A549 (cell line): Measurements from ENCODE around the gene CLDN6. TPM values are rescaled to one million over a fixed set of nuclear protein-coding genes. Genes with fewer than 3 reads are reported as not detected.

Experiments
- ATAC-seq, 2 experiments: fragments of 200-7000 bp in 1 of 2; fragments of >200 bp in 1 of 2; cut with Nextera tagmentation in 1 of 2; cut with Tn5 transposase in 1 of 2; 3 replicates each; pipeline versions ENCODE4 v1.8.0 to v1.9.1; 2018 to 2020; ENCODE audit warnings: mild to moderate bottlenecking in 1 of 2, moderate library complexity in 1 of 2
- CTCF ChIA-PET: fragments of 300-600 bp; sonication (Branson Sonifier 250); formaldehyde crosslinking; extraction: SDS; loops from one replicate; lab custom pipeline; 2021; ENCODE audit warnings: antibody characterized with exemption, inconsistent platforms; lab: Yijun Ruan, JAX
- POLR2A ChIA-PET: fragments of 350-600 bp; formaldehyde crosslinking; extraction: SDS; loops from one replicate; lab custom pipeline; 2021; ENCODE audit warnings: antibody characterized with exemption, inconsistent platforms; lab: Yijun Ruan, JAX
- DNase-seq, 2 experiments: peaks; one replicate each; pipeline versions ENCODE4 v3.0.0 to v3.0.0-alpha.2; 2011 to 2016; ENCODE audit warnings: low read depth in 1 of 2, low spot score in 1 of 2
- FAIRE-seq: peaks from 2 replicates; lab custom pipeline; 2011; peaks lifted over from hg19 to GRCh38; lab: Jason Lieb, UNC
- H3K27ac ChIP-seq, 2 experiments: fragments of >200 bp; sonication (Bioruptor Twin); formaldehyde crosslinking; 3 replicates each; pipeline ENCODE4 v1.5.1; 2016 to 2017
- H3K4me1 ChIP-seq: fragments of >200 bp; sonication (Bioruptor Twin); formaldehyde crosslinking; 3 replicates; pipeline ENCODE4 v1.6.1; 2016
- H3K4me2 ChIP-seq: fragments of >200 bp; sonication (Bioruptor Twin); formaldehyde crosslinking; 3 replicates; pipeline ENCODE4 v1.6.1; 2016
- H3K4me3 ChIP-seq: fragments of >200 bp; sonication (Bioruptor Twin); formaldehyde crosslinking; 3 replicates; pipeline ENCODE4 v1.5.1; 2016
- H3K9me3 ChIP-seq: fragments of >200 bp; sonication (Bioruptor Twin); formaldehyde crosslinking; 3 replicates; pipeline ENCODE4 v1.6.1; 2016
- BCL3 ChIP-seq: fragments of >200 bp; sonication (Bioruptor Twin); formaldehyde crosslinking; IDR thresholded peaks from 3 replicates; pipeline ENCODE4 v1.6.1; 2016
- CBX2 ChIP-seq: fragments of 200-600 bp; sonication (generic); IDR thresholded peaks from 2 replicates; pipeline ENCODE4 v1.6.1; 2016; ENCODE audit warnings: low read depth, mild to moderate bottlenecking, borderline replicate concordance
- CBX8 ChIP-seq: fragments of 200-600 bp; sonication (generic); IDR thresholded peaks from 2 replicates; pipeline ENCODE4 v1.6.1; 2016
- CEBPB ChIP-seq, 2 experiments: fragments of >200 bp in 1 of 2; sonication (Bioruptor Twin) in 1 of 2; formaldehyde crosslinking in 1 of 2; IDR thresholded peaks; 2 replicates each; pipeline ENCODE4 v1.6.1; 2012 to 2016
- CTCF ChIP-seq: fragments of >200 bp; sonication (Bioruptor Twin); formaldehyde crosslinking; IDR thresholded peaks from 3 replicates; pipeline ENCODE4 v1.5.1; 2016
- EHF ChIP-seq: fragments of 250-450 bp; sonication (Bioruptor Pico); IDR thresholded peaks from 2 replicates; pipeline ENCODE4 v1.5.0; 2020; ENCODE audit warnings: mild to moderate bottlenecking
- EHMT2 ChIP-seq: fragments of 200-600 bp; sonication (generic); IDR thresholded peaks from 2 replicates; pipeline ENCODE4 v1.6.1; 2016; ENCODE audit warnings: antibody characterized with exemption, low read depth, mild to moderate bottlenecking, moderate library complexity
- EP300 ChIP-seq, 2 experiments: fragments of >200 bp; sonication (Bioruptor Twin); formaldehyde crosslinking; IDR thresholded peaks; 2 replicates in 1 of 2; 3 replicates in 1 of 2; pipeline ENCODE4 v1.6.1; 2016 to 2017
- ESRRA ChIP-seq: fragments of 150-350 bp; IDR thresholded peaks from 2 replicates; pipeline ENCODE4 v1.6.1; 2014; ENCODE audit warnings: mild to moderate bottlenecking, low read length, borderline replicate concordance
- FOSL2 ChIP-seq, 2 experiments: fragments of 450-650 bp in 1 of 2; fragments of >200 bp in 1 of 2; sonication (Bioruptor Twin) in 1 of 2; formaldehyde crosslinking; IDR thresholded peaks; 2 replicates each; pipeline versions ENCODE4 v1.5.0 to v1.6.1; 2016 to 2020; ENCODE audit warnings: mild to moderate bottlenecking in 1 of 2, moderate library complexity in 1 of 2
- HDAC2 ChIP-seq: fragments of 200-600 bp; sonication (generic); IDR thresholded peaks from 2 replicates; pipeline ENCODE4 v1.6.1; 2016
- HEYL ChIP-seq: fragments of 250-450 bp; sonication (Bioruptor Pico); IDR thresholded peaks from 2 replicates; pipeline ENCODE4 v1.8.0; 2021; ENCODE audit warnings: mild to moderate bottlenecking, moderate library complexity
- HMGXB4 ChIP-seq: fragments of 250-450 bp; sonication (Bioruptor Pico); IDR thresholded peaks from 2 replicates; pipeline ENCODE4 v1.5.0; 2021; ENCODE audit warnings: mild to moderate bottlenecking, moderate library complexity, borderline replicate concordance
- HOXA7 ChIP-seq: fragments of 250-450 bp; sonication (Bioruptor Pico); IDR thresholded peaks from 2 replicates; pipeline ENCODE4 v1.5.0; 2020; ENCODE audit warnings: mild to moderate bottlenecking, moderate library complexity
- HOXB5 ChIP-seq: fragments of 250-450 bp; sonication (Bioruptor Pico); IDR thresholded peaks from 2 replicates; pipeline ENCODE4 v1.5.0; 2020; ENCODE audit warnings: mild to moderate bottlenecking, moderate library complexity
- JUN ChIP-seq, 2 experiments: fragments of >200 bp; sonication (Bioruptor Twin); formaldehyde crosslinking; IDR thresholded peaks; 2 replicates in 1 of 2; 3 replicates in 1 of 2; pipeline ENCODE4 v1.6.1; 2016 to 2017
- JUNB ChIP-seq: fragments of >200 bp; sonication (Bioruptor Twin); formaldehyde crosslinking; IDR thresholded peaks from 2 replicates; pipeline ENCODE4 v1.6.1; 2016
- KDM1A ChIP-seq: fragments of 200-600 bp; sonication (generic); IDR thresholded peaks from 2 replicates; pipeline ENCODE4 v1.6.1; 2016; ENCODE audit warnings: low read depth, mild to moderate bottlenecking
- KDM5A ChIP-seq: fragments of 200-600 bp; sonication (generic); IDR thresholded peaks from 2 replicates; pipeline ENCODE4 v1.6.1; 2016; ENCODE audit warnings: antibody characterized with exemption, mild to moderate bottlenecking
- MAX ChIP-seq: IDR thresholded peaks from 2 replicates; pipeline ENCODE4 v1.6.1; 2012
- MAZ ChIP-seq: fragments of 150-350 bp; IDR thresholded peaks from 2 replicates; pipeline ENCODE4 v1.6.1; 2014; ENCODE audit warnings: antibody characterized with exemption, low read depth, low read length, borderline replicate concordance
- NPAS2 ChIP-seq: fragments of 250-450 bp; sonication (Bioruptor Pico); IDR thresholded peaks from 2 replicates; pipeline ENCODE4 v1.8.0; 2022; ENCODE audit warnings: mild to moderate bottlenecking, moderate library complexity, borderline replicate concordance
- PHF8 ChIP-seq: fragments of 200-600 bp; sonication (generic); IDR thresholded peaks from 2 replicates; pipeline ENCODE4 v1.6.1; 2016; ENCODE audit warnings: low read depth, mild to moderate bottlenecking, antibody characterized with exemption, moderate library complexity, borderline replicate concordance
- POLR2A ChIP-seq: IDR thresholded peaks from 2 replicates; pipeline ENCODE4 v1.6.1; 2012; ENCODE audit warnings: mild to moderate bottlenecking, low read length
- RAD21 ChIP-seq, 2 experiments: fragments of >200 bp in 1 of 2; sonication (Bioruptor Twin) in 1 of 2; formaldehyde crosslinking in 1 of 2; IDR thresholded peaks in 1 of 2; conservative IDR thresholded peaks in 1 of 2; 2 replicates in 1 of 2; 3 replicates in 1 of 2; pipeline ENCODE4 v1.6.1; 2012 to 2018; ENCODE audit warnings: inconsistent platforms in 1 of 2
- REST ChIP-seq: fragments of 200-600 bp; sonication (generic); IDR thresholded peaks from 2 replicates; pipeline ENCODE4 v1.6.1; 2016; ENCODE audit warnings: antibody characterized with exemption, mild to moderate bottlenecking, moderate library complexity
- RNF2 ChIP-seq: fragments of 200-600 bp; sonication (generic); IDR thresholded peaks from 2 replicates; pipeline ENCODE4 v1.6.1; 2016; ENCODE audit warnings: low read depth, mild to moderate bottlenecking, antibody characterized with exemption, moderate library complexity, borderline replicate concordance
- SMC3 ChIP-seq: fragments of >200 bp; sonication (Bioruptor Twin); formaldehyde crosslinking; IDR thresholded peaks from 3 replicates; pipeline ENCODE4 v1.6.1; 2018; ENCODE audit warnings: inconsistent platforms
- SREBF2 ChIP-seq: fragments of 450-650 bp; IDR thresholded peaks from 2 replicates; pipeline ENCODE4 v1.6.1; 2014; ENCODE audit warnings: mild to moderate bottlenecking, moderate library complexity
- TP53 ChIP-seq: fragments of 250-450 bp; sonication (Bioruptor Pico); IDR thresholded peaks from 2 replicates; pipeline ENCODE4 v1.5.0; 2021; ENCODE audit warnings: mild to moderate bottlenecking, moderate library complexity
- ZC3H11A ChIP-seq: fragments of 450-650 bp; IDR thresholded peaks from 2 replicates; pipeline ENCODE4 v1.6.1; 2014; ENCODE audit warnings: antibody characterized with exemption, mild to moderate bottlenecking
- ZSCAN20 ChIP-seq: fragments of 250-450 bp; sonication (Bioruptor Pico); IDR thresholded peaks from 2 replicates; pipeline ENCODE4 v1.8.0; 2022; ENCODE audit warnings: mild to moderate bottlenecking, moderate library complexity
- WGBS: methylation state at CpG from one replicate; pipeline ENCODE4 v1.1.6; 2017; ENCODE audit errors: missing lambda C conversion rate; 5-methylcytosine and 5-hydroxymethylcytosine counted together
- polyA plus RNA-seq, 4 experiments: library from polyadenylated mRNA; depleted of rRNA in 3 of 4; stranded (reverse); fragments of >200 nt; fragmentation: RNase III in 1 of 4; extraction: RNeasy Plus Mini Kit Qiagen cat#74134 plus additional on column Dnase treatment in 1 of 4; gene quantifications; 2 replicates in 3 of 4; 3 replicates in 1 of 4; pipeline ENCODE4 v1.2.3, GENCODE V29; 2011 to 2017

Gene CLDN6
- polyA plus RNA-seq, 2 of the 4 experiments (the other 2 are of a cell fraction) = 0.25 TPM; not detected in 1

GRCh38 chr16:3059041-3059722 lies 41.2 kb upstream of the CLDN6 start:
- Histone ChIP-seq H3K4me3 (peak overlapping the region; percentile 76), H3K9me3 (no peaks in the 10 kb centered on the region), H3K27ac (peak overlapping the region; percentile 94 to 99), H3K4me2 (peak overlapping the region; percentile 92), H3K4me1 (peaks cover 10% of the 10 kb centered on the region)
- FAIRE-seq = no peak
- peak; percentile 79 to 84 for DNase-seq
- POLR2A ChIA-PET = interaction anchor here (0.6 to 2.3 kb wide), 8 partner anchors 9 to 75 kb away, joined by 3 to 15 read pairs (median 4); partner anchors contain the start of genes TNFRSF12A and ZNF213
- TF ChIP-seq JUNB (no peak), CEBPB (IDR thresholded peaks at IDR 0.05) (no peak), CBX2 (no peak), KDM1A (no peak), CBX8 (no peak), HOXA7 (no peak), MAX (peak; percentile 79), REST (no peak), KDM5A (no peak), HEYL (CRISPR knock-in tag) (no peak), SMC3 (peak; percentile 80), HOXB5 (CRISPR knock-in tag) (no peak), RAD21 (conservative IDR thresholded peaks at IDR 0.05 in 1 of 2, IDR thresholded peaks at IDR 0.05 in 1 of 2) (peak; percentile 74 to 94), POLR2A (peak; percentile 53), BCL3 (0 out of 3 replicates have a peak, but pooled peaks have one; percentile 50), ESRRA (no peak), ZC3H11A (no peak), HDAC2 (no peak), PHF8 (0 out of 2 replicates have a peak, but pooled peaks have one; percentile 28), MAZ (peak; percentile 93), EHF (CRISPR knock-in tag) (no peak), ZSCAN20 (CRISPR knock-in tag) (no peak), NPAS2 (no peak), EP300 (IDR thresholded peaks at IDR 0.05) (no peak), TP53 (CRISPR knock-in tag) (no peak), SREBF2 (no peak), CTCF (peak; percentile 82), RNF2 (peak; percentile 66; the same call in 1 of the 2 replicates), FOSL2 (IDR thresholded peaks at IDR 0.05) (no peak), FOSL2 (CRISPR knock-in tag; IDR thresholded peaks at IDR 0.05) (no peak), JUN (IDR thresholded peaks at IDR 0.05) (no peak; a peak in 1 of 5 replicates), HMGXB4 (CRISPR knock-in tag) (no peak; the same call in 1 of the 2 replicates), EHMT2 (no peak)
- WGBS = 5% methylated on average over 9 of the region's 67 CpGs
- CTCF ChIA-PET = interaction anchor here (0.6 to 12.4 kb wide), 38 partner anchors 10 to 132 kb away, joined by 3 to 186 read pairs (median 6); partner anchors contain the start of genes MMP25, ZNF205, ZNF213 and ZSCAN10
- peak; percentile 89 to 95 for ATAC-seq
